ENCODE data around the gene TPPP3.
"Not testable (repeated sequence)": the region's sequence is repeated elsewhere in the genome, so short reads cannot be mapped to it uniquely, and the experiment has no call there.

TPPP3 gene

DNA sequence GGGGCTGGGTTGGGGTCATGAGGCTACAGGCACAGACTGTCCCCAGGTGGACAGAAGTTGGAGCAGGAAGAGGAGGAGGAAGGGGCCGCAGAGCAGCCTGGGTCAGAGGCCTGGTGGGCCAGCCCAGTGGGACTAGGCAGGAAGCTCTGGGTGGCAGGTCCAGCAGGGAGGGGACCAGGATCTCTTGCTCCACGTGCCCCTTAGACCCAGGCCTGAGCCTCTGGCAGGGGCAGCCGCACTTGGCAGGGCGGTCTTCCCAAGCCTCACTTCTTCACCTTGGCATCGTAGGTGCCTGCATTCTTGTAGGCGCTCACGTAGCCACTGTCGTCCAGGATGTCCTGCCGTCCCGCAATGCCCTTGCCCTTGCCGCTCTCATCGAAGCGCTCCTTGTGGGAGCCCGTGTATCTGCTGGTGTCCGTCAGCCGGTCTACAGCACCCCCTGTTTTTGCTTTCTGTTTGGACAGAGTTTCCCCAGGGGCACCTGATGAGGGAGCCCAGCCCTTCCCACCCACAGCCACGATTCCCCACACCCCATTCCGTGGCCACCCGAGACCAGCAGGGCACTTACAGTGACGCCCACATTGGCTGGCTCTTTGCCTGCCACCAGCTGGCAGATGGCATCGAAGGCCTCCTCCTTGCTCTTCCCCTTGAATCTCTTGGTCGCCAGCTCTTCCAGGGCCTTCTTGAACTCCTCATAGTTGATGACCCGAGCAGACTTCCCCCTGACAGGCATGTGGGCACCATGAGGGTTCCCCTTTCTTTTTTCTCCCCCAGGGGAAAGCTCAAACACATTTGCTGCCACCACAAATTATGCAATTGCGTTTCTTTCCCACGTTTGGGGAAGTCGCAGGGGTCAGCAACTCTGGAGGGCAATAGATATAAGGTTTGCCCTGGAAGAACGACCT lies 3.1 kb downstream of the TPPP3 start:
- DNase-seq = peak in 10 of 14 donors; percentile 23 to 71 (median 53)

DNA sequence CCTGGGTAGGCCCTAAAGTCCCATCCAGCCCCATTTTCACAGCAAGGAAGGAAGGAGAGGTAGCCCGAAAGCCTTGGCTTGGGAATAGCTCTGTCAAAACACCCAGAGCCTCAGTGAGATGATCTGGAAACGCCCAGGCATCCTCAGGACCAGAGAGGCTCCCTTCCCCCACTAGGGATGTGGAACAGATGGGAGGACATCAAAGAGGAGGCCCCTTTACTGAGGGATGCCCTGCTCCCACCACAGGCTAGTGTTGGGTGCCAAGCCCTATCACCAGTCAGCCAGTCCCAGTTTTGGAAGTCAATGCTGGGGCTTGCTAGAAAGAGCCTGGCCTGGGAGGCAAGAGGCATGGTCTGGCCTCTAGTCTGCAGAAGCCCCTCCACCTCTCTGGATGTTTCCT lies 4.7 kb downstream of the TPPP3 start:
- no peak for DNase-seq

DNA sequence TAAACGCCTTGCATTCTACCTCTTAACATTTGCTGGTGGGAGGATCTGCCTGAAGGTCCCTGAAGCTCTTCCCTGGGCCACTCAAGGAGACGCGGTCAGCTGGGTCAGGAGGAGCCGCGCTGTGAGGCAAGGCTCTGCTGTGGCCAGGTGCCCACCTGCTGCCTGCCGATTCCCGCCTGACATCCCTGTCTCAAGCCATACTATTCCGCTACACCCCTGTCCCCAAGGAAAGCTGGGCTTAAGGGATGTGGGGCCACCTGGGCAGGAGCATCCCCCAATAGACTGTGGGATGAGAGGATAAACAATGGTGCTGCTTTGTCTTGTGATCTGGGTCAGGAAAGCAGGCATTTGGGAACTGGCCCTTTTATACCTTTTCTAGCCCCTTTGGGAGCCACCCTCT lies 5.1 kb downstream of the TPPP3 start:
- no peak for DNase-seq

DNA sequence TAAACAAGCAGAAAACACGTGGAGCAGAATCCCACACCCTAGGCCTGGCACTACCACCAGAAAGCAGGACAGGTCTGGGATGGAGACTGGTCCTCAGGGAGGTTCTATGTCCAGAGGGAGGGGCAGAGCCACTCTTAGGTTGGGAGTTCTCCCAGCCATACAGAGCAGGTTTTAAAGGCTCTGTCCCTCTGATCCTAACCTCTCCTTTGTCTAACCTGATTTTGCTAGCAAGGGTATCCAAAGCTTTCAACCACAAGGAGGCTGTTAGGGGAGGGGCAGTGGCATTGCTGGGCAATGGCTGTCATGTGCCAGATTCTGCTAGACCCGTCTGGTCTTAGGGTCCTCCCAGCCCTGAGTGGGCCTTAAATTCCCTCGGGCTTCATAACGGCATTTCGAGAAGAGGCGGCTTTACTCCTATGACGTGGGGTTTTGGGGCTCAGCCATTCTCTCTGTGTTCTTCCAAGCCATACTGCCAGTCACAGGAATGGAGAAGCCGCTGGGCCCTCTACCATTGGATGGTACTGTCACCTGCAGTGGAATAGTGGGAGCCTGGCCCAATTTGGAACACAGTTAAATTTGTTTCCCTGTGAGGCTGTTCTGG lies 5.7 kb downstream of the TPPP3 start:
- DNase-seq = no peak

DNA sequence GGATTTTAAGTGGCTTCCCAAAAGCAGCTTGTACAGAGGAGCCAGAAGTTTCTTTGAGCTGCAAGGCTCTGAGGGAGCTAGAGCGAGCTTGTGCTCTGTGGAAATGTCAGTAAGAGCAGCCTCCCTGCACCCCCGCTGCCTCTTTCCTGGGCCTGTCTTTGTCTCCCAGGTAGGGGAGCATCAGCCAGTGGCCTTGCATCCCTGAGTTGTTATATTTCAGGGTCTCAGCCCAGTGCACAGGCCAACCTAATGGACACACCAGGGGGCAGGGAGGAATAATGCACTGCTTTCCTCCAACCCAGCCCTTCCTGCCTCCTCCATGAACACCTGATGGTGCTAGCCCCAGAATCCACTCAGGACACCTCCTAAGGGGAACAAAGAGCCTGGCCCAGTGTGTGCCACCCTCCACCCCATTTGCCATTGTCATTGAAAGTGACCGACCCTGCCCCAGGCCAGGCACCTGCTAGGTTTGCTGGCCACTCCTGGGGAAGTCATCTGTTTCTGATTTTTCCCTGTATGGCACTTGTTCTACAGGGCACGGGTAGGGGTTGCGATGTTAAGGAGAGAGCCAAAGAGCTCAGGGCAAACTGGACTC lies 6.3 kb downstream of the TPPP3 start:
- no peak for DNase-seq

DNA sequence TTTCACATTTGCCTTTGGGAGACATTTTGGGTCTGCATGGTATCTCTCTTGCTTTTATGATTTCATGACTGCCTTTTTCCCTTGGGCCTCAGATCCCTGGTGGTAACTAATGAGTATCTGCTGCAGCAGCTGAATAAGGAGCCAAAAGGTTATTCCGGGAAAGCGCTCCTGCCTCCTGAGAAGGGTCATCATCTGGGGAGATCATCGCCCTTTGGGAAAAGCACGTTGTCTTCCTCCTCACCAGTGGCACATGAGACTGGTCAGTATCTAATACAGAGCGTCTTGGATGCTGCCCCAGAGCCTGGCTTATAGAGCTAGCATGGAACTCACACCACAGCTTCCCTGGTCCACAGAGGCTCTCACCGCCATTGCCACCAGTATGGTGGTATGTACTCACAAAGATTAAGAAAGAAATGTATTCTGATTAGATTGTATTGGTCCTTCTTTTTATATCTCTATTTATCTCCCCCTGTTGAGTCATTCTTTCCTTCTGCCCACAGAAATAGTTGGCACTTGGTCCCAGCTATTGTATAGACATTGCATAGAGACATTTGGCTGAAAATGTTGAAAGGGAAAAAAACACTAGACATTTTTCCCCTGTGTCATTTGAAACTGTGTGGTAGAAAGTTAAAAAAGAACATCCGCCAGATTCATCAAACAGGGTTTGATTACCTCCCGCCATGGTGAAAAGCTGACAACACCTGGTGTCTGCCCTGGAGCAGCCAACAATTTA lies 8.4 kb downstream of the TPPP3 start:
- no peak for DNase-seq

DNA sequence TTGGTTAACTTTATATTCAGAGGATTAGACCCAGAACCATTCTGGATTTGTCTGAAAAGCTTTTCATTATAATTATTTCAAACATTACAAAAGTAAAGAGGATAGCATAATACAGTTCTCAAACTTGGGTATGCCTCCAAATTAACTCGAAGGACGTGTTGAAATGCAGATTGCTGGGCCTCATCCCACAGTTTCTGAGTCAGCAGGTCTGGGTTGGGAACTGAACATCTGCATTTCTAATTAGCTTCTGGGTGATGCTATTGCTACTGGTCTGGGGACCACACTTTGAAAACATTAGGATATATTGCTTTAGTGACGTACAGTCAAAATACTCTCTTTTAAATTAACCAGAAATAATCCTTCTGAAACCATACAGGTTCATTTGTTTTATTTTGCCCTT lies 10.0 kb downstream of the TPPP3 start:
- DNase-seq = no peak

DNA sequence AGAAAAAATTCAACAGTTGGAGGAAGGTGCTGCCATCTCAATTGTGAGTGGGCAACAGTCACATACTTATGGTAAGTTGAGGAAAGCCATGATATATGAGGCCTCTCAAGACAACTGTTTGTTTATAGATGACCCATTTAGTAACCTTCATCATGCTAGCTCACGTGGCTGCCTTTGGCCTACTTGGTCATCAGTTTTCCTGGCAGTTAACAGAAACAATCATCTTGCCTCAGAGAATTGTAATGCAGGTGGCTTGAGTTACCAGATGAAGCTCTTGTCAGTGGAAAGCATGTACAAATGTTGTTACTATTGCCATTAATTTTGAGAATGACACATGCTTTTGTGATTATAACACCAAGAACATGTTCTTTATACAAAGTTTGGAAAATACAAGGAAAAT lies 14.7 kb downstream of the TPPP3 start:
- DNase-seq = no peak

DNA sequence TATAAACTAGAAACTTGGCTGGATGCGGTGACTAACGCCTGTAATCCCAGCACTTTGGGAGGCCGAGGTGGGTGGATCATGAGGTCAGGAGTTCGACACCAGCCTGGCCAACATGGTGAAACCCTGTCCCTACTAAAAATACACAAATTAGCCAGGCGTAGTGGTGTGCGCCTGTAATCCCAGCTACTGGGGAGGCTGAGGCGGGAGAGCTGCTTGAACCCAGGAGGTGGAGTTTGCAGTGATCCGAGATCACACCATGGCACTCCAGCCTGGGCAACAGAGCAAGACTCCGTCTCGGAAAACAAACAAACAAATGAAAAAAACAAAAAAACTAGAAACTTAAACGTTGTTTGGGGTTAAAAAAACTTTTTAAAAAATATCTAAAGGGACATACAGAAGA lies 17.3 kb downstream of the TPPP3 start:
- not testable (repeated sequence) for DNase-seq

DNA sequence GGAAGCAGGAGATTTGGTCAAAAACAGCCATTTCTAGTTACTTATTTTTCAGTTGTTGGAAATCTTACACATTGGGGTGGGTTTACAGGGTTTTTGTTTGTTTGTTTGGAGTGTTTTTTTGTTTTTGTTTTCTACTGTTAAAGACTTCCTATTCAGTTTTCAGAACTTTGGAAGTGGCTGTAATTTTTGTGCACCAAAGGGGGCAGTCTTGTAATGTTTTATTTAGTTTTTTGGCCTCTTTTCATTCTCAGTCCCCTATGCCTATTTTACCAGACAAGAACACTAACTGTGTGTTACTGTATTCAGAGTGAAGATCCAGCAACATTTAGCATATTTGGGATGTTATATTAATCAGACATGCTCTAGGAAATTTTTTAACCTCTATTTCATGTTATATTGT lies 20.6 kb downstream of the TPPP3 start:
- DNase-seq = no peak

DNA sequence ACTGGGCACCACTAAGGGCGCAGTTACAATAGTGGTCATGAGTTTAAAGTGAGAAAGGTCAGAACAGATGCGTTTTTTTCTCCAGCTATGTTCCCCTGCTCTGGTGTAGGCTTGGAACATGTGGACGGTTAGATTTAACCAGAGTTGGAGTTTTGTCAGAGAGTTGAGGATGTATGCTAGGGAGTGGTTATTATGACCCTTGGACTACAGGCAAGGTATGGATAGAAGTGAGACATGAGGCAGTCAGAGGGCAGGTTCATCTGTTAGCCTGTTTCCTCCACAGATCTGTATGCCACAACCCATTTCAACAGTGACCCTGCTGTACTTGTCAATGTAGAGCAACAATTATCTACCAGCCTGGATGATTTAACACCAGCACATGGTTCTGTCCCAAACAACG lies 22.6 kb downstream of the TPPP3 start:
- DNase-seq = no peak

DNA sequence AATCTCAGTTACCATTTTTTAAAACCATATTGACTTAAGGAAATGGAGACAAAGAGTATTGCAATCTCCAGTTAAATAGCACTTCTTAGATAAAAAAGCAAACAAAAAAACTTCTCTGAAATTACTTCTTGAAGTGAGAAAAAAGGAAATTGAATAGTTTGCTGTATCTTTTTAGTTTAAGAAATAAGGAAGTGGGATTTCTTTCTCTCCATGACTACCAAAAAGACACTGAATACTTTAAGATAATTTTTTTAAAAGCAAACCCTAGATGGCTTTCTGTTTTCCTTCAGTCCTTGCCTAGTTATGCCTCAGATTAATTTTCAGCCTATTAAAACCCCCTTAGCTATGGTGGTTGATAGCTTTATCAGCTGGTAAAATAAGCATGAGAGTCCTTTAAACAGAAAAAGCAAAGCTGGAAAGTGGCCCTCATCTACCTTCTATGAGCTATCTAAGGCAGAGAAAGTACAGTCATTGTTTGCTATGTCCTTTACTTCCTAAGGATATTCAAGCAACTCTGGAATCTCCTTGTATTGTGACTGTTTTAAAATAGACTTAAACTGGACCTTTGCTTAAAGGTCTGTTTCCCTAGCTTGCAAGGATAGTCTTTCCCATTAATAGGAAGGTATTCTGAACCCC lies 28.6 kb downstream of the TPPP3 start:
- DNase-seq = no peak

DNA sequence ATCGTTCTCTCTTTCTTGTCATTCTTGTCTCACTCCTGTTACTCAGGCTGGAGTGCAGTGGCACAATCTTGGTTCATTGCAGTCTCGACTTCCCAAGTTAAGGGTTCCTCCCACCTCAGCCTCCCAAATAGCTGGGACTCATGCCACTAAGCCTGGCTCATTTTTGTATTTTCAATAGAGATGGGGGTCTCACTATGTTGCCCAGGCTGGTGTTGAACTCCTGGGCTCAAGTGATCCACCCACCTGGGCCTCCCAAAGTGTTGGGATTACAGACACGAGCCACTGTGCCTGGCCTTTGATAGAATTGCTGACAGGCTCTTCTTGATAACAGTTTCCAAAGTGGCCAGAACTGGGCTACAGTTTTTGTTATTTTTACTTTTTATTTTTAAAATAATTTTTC lies 32.3 kb downstream of the TPPP3 start:
- no peak for DNase-seq

DNA sequence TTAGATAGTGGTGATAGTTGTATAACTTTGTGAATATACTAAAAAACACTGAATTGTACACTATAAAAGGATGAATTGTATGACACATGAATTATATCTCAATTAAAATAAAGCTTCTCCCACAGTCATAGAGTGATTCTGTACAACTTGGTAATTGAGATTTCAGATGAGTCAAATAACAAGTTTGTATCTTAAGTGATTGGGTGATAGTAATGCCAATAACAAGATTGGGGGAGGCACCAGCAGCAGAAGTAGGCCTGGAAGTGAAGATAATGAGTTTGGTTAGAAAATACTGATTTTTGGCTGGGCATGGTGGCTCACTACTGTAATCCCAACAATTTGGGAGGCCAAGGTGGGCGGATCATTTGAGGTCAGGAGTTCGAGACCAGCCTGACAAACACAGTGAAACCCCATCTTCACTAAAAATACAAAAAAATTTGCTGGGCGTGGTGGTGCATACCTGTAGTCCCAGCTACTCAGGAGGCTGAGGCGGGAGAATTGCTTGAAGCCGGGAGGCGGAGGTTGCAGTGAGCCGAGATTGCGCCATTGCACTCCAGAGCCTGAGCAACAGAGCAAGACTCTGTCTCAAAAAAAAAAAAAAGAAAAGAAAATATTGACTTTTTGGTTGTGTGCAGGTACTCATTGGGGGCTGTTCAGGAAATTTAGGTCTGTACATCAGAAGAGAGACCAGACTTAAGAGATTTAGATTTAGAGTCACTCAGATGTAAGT lies 33.6 kb downstream of the TPPP3 start:
- not testable (repeated sequence) for DNase-seq

DNA sequence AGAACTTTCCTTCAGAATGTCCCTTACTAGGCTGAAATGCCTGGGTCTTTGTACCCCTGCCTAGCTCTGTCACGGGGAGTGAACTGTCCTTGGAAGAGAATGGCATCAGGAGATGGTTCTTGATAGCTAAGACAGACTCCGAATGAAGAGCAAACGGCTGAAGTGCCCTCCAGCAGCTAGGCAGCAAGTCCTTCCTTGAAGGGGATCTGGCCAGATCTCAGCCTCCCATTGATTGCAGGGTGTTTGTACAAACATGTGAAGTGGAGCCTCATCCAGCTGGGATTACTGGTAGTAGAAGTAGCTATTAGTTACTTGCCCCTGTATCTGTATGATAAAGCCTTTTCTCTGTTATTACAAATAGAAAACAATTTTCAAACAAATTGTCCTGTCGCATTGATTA lies 35.7 kb downstream of the TPPP3 start:
- no peak for DNase-seq

DNA sequence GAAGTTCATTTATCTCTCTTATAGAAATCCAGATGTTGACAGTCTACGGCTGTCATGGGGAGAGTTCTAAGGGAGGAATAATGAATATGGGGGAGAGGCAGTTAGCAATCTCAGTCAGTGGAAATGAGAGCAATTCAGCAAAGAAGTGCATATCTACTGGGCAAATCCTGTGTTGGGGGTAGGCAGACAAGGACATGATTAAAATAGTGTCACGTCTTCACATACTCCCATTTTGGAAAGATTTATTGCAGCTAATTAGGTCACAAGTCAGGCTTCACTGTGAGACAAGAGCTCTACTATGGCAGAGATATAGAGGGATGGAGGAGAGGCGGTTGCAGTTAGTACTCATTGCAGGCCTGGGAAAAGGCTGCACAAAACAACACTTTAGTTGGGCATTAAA lies 36.9 kb downstream of the TPPP3 start:
- DNase-seq = no peak

DNA sequence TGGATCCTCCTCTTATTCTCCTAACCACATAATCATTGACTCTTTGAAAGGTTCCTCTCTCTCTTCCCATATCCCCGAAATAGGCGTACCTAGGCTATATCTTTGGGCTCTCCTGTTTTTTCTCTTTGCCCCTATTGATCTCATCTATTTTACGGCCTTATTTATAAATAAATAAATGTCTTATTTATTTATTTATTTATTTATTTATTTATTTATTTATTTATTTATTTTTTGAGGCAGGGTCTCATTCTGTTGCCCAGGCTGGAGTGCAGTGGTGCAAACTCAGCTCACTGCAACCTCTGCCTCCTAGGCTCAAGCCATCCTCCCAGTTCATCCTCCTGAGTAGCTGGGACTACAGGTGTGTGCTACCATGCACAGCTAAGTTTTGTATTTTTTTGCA lies 40.8 kb downstream of the TPPP3 start:
- DNase-seq = not testable (repeated sequence)

DNA sequence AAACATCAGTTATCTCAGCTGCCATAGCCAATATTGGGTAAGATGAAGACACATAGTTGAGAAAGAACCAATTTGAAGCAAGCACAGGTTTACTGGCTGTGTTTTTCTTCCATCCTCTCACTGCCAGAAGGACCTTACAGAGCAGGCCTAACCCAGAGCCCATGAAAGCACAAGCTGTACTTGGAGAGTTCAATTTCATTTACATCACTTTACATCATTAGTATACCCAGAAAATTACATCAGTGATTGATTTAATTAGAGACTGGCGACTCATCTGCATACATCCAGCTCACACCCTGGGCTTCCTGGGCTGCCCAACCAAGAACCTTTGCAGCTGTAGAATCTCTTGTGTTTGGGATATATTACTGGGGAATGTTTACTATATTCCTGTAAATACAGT lies 43.0 kb downstream of the TPPP3 start:
- no peak for DNase-seq

DNA sequence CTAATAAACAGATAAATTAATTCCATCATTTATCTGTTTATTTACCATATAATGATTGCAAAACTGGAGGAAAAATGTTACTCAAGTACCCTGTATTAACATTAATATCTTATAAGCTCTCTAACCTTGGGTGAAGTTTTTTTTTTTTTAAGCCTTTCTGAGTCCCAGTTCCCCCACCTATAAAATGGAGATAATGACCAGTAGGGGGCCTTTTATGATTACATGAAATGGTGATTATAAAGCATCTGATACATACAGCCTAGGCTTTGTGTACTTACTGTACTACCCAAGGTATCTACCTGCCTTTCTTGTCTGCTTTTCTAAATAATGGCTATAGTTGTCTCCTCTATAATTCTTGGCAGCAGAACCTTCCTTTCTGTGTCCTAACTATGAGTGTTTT lies 44.1 kb downstream of the TPPP3 start:
- DNase-seq = no peak

DNA sequence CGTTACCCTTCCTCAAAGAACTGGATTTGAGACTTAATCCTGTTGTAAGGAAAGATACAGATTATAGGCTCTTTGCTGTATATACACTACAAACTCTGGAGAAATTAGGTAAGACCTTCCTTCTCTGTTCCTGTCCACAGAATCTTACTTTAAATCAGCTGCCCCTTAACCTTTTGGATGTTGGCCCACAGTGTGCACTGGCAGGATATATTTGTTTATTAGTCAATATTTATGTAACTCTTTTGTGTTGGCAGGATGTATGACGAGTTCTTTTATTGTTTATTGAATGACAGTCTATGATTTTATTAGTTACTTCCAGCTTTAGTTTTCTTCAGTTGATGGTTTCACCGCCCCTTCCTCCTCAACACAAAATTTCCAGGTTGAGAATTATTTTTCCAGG lies 47.0 kb downstream of the TPPP3 start:
- no peak for DNase-seq

DNA sequence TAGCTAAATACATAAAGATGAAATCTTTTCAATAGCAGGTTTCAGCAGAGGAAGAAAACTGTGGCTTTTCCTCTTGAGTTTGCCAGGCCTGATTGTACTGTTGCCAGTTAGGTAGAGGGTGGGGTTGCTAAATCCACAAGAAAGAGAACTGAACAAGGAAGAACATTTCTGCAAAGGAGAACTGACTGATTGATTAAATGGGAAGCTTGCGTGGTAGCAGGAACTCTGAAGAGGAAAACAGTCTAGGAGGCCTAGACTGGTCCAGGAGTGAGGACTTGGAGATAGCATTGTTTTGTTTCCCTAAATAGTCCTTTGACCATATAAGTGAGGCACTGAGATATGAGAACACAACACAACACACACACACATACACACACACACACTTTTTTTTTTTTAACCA lies 47.9 kb downstream of the TPPP3 start:
- no peak for DNase-seq

DNA sequence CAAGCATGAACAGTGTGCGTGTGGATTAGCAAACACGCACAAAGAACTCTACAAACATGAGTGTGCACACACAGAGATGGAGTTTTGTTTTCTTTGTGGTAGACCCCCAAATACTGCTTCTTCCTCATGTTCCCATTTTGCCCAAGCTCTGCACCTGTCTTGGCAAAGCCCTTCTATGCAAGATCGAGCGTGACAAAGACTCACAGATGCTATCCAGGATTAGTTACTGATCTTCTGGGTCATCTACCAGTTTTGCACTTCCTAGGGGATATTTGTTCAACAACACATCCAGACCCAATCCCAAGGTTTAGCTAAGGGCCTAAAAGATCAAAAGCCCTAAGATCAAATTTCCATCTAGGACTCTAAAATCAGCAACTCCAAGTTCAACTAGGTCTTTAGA lies 50.7 kb downstream of the TPPP3 start:
- no peak for DNase-seq

Data from C1 segment of cervical spinal cord (tissue), 14 donors.